KOPT-K1 (cell line): Measurements from ENCODE around the gene FMO1.
"Not testable (repeated sequence)": the region's sequence is repeated elsewhere in the genome, so short reads cannot be mapped to it uniquely, and the experiment has no call there.

ENCODE experiments used
- H3K27ac ChIP-seq: fragments of 200-600 bp; sonication (generic); 2 replicates; pipeline ENCODE4 v1.5.1; 2016; ENCODE audit warnings: antibody characterized with exemption, mild to moderate bottlenecking, low read depth, low read length; ENCODE audit not compliant: poor library complexity, severe bottlenecking
- H3K36me3 ChIP-seq: fragments of 200-600 bp; sonication (generic); 2 replicates; pipeline ENCODE4 v1.5.1; 2017; ENCODE audit warnings: antibody characterized with exemption, mild to moderate bottlenecking, low read length, moderate library complexity; ENCODE audit not compliant: insufficient read depth
- H3K9me3 ChIP-seq: fragments of 200-600 bp; sonication (generic); 2 replicates; pipeline ENCODE4 v1.5.1; 2017; ENCODE audit warnings: antibody characterized with exemption, low read length, mild to moderate bottlenecking; ENCODE audit not compliant: insufficient read depth, poor library complexity, severe bottlenecking

FMO1 gene

DNA sequence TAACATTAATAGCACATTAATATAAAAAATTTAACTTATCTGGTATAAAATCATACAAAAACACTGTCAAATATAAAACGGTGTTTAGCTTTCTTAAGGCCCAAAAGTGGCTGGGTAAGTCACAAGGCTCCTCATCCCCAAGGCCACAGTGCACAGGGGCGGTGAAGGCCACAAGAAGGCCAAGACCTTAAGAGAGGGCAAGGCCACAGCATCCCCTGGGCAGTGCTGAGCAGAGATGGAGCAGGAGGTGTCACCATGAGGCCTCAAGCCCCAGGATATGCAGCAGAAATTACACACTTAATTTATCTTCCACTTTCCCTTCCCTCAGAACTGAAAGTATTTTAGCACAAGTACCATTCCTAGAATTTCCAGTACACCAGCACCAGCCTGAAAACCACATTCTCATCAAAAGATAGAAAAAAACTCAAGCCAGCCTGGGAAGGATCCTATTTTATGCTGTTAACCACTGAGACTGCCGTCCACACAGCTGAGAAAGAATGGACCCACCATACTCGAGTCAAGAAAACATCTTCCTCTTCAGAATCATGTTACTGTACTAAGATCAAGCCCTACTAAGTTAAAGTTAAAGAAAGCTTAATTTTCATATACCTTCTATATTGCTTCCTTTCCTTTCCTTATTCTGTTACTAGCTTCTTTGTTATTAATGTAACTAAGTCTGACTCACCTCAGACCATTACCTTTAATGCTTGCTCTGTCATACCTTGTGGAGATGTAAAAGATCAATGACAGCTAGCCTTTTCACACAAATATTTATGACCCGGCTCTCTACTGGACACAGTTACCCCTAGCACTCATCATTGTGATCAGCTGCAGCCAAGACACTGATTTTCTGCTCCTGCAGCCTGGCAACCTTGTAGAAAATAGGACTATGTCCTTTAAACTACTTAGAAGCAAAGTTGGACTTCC is 26.4 kb upstream of the FMO1 start:
- Histone ChIP-seq H3K9me3 (no peaks in the 10 kb centered on the region), H3K36me3 (no peaks in the 10 kb centered on the region), H3K27ac (no peak overlapping the region)

DNA sequence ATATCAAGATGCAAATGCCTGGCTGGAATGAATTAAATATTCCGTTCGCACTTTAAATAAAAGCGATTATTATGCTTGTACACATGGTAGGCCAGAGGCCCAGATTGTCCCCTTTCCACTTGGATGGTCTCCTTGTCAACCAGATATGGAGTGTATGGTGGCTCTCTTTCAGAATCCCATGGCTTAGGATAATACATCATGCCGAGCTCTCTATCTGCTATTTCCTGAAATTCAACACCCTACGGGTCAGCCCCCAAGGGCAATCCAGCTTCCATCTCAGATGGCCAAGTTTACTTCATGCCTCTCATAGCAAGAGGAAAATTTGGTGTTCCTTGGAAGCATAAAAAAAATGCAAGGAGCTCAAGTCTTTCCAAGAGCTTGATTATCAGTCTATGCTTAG is 25.4 kb upstream of the FMO1 start:
- Histone ChIP-seq H3K36me3 (no peaks in the 10 kb centered on the region), H3K9me3 (no peaks in the 10 kb centered on the region), H3K27ac (no peak overlapping the region)

DNA sequence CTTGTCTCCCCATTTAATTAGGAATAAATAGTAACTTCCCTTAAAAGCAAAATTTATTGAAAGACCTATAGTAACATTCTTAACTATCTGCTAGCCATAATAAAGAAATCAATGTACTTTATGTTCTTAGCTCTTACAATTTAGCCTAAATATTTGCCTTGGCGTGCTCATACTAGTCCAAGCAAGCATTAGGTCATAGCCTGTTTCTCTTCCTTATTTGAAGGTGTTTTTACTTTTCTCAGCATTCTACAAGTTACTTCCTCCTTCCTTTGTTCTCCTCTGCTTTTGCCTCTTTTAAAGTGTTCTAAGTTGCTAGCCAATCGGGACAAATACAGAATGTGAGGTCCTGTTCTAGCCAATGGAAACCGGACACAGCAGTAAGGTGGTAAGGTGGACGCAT is 24.0 kb upstream of the FMO1 start:
- not testable (repeated sequence) for H3K36me3 ChIP-seq, H3K9me3 ChIP-seq, H3K27ac ChIP-seq

DNA sequence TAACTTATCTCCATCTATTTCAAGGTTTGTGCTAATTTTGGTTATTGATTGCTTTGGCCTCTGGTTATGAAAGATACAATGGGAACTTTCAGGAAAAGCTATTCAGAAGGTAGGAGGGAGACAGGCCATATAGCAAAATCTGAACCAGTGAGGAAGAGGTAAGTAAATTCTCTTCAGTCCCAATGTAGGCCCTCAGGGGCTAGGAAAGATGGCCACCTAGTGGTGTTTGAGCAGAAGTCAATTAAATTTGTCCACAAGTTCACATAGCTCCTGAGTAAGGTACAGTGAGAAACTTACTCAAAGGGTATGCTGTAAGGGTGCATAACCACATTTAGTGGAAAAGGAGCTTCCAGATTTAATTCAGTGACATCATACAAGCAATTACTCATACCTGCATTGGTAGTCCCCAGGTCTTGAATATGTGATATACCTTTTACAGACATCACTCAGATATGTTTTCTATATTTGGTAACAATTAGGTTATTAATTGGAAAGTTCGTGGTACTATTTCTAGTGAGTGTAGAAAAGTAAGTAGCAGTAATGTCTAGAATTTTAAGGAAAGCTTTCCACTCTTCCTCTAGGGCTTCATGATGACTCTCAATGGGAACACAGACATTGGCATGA is 21.4 kb upstream of the FMO1 start:
- no peak overlapping the region for H3K27ac ChIP-seq
- no peaks in the 10 kb centered on the region for H3K9me3 ChIP-seq
- H3K36me3 ChIP-seq, result no peaks in the 10 kb centered on the region

DNA sequence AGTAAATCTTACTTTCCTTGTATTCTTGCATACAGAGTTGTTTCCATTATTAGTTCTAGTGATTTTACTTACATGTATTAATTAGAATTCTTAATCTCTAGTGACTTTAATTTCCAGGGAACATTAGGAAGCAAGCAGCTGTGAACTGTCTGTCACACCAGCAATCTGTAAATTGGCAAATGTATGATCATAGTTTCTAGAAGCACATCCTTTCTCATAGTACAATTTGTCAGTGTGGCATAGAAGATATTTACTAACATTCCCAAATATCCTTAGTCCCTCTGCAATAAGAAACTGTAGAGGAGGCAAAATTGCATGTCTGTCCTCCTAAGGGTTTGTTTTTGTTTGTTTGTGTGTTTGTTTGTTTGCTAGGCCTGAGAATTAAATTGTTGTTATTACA is 17.0 kb upstream of the FMO1 start:
- H3K36me3 ChIP-seq, result no peaks in the 10 kb centered on the region
- H3K27ac ChIP-seq, result no peak overlapping the region
- no peaks in the 10 kb centered on the region for H3K9me3 ChIP-seq

DNA sequence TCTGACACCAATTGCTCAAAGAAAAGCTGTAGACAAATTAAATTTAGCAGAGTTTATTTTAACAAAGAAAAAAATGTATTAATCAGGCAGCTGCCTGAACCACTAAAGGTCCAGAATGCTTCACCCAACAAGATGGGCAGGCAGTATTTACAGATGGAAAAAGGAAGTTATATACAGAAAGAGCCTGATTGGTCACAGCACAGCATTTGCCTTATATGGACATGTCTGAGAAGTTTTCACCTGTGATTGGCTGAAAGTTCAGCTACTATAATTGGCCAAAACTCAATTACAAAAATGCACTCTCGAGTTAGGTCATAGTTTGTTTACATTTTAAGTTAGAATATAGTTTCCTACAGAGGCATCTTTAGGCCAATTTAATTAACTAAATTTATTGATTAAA is 15.1 kb upstream of the FMO1 start:
- Histone ChIP-seq H3K9me3 (no peaks in the 10 kb centered on the region), H3K36me3 (no peaks in the 10 kb centered on the region), H3K27ac (no peak overlapping the region)

DNA sequence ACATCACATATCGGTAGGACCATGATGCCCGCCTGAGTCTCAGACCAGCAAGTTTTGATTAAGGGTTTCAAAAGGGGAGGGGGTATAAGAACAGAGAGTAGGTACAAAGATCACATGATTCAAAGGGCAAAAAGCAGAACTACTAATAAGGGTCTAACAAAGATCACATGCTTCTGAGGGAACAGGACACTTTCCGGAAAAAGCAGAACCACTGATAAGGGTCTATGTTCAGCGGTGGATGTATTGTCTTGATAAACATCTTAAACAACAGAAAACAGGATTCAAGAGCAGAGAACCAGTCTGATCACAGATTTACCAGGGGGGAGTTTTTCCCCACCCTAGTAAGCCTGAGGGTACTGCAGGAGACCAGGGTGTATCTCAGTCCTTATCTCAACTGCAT is 12.1 kb upstream of the FMO1 start:
- not testable (repeated sequence) for H3K27ac ChIP-seq, H3K9me3 ChIP-seq

DNA sequence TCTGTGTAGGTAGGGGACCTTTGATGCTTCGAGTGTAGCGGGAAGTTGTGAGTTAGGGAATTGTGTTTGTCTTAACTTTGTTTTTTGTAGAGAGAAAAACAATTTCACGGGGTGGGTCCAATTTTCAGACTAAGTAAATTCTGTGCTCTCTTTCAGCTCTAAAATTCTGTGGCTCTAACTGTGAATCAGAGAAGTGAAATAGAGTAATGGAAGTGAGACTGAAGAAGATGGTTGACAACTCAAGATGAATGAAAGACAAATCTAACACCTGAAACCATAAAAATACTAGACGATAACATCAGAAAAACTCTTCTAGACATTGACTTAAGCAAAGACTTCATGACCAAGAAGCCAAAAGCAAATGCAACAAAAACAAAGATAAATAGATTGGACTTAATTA is 4.4 kb upstream of the FMO1 start:
- Histone ChIP-seq H3K36me3 (no peaks in the 10 kb centered on the region), H3K9me3 (no peaks in the 10 kb centered on the region), H3K27ac (no peak overlapping the region)

More for the DNA sequence above, 12.1 kb upstream of the FMO1 start:
- H3K36me3 ChIP-seq, result not testable (repeated sequence)

DNA sequence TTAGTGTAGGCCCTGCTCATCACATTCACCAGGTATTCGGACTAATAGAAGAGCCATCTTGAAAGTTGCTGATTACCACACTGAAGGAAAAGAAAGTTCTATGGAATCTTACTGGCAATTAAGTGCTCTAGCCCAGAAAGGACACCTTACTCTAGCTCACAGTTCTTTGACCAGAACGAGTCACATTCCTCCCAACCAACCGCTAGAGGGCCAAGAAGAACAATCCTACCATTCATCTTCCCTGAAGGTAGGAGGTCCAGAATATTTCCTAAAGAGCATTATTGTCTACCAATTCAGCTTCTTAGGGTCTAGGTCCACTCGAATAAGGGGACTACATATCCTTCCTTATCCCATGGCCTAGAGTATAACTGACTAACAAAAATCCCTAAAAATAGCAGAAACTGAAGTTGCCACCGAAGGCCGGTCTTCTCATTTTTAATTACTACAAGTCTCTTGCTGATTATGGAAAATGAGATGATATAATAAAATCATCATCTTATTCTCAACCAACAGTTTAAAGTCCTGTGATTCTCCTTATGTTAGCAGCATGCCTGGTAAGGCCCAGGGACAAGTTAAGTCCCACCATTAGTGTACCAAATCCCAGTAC is 2.7 kb upstream of the FMO1 start:
- no peaks in the 10 kb centered on the region for H3K36me3 ChIP-seq
- no peak overlapping the region for H3K27ac ChIP-seq
- H3K9me3 ChIP-seq, result no peaks in the 10 kb centered on the region

DNA sequence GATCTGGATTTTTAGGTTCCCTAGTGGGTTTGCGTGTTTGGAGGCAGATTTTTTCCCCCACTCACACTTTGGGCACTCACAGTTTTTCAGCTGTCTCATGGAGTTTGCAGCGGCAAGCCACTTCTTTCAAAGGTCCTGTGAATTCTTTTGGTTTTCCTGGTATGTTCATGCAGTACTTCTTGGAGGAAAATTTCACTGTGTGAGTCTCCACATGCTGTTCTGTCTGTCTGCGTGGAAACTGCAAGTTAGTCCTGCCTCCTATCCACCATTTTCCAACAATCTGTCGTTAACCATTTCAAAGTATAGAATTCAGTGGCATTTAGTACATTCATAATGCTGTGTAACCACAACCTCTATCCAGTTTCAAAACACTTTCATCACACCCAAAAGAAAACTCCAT is 793 bp upstream of the FMO1 start:
- Histone ChIP-seq H3K27ac (no peak overlapping the region), H3K36me3 (no peaks in the 10 kb centered on the region)

DNA sequence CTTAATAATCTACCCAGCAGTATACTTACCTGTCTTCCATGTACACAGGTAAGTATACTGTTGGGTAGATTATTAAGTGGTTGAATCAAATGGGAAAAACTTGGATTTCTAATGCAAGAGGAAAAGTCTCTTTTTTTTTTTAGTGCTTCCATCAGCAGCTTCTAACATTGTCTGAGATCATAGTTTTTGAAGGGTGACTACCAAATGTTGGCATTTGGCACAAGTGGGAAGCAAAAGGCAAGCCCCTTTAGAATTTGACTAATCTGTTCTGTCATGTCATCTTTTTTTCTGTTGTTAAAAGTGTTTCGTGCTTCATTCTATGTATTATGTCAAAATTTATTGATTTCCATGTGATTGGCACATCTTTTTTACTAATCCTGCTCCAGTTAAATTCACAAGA is 547 bp downstream of the FMO1 start:
- Histone ChIP-seq H3K36me3 (no peaks in the 10 kb centered on the region), H3K9me3 (no peaks in the 10 kb centered on the region)

More for the DNA sequence above, 793 bp upstream of the FMO1 start:
- no peaks in the 10 kb centered on the region for H3K9me3 ChIP-seq

DNA sequence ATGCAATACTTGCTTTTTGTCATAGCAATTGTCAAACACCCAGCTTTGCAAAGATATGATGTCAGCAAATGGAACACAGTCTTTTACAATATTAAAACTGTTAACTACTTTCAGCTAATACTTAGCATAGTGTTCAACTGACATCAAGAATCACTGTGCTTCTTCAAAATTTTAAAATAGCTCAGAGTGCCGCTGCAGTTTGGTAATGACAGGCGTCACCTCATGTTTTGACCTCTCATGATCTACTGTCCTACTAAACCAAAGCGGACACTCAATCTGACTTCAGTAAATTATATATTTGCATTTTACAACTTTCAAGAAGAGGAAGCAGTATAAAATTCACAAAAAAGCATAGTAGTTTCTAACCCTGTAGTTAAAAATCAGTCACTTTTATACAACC is 2.0 kb downstream of the FMO1 start:
- Histone ChIP-seq H3K9me3 (no peaks in the 10 kb centered on the region), H3K36me3 (no peaks in the 10 kb centered on the region), H3K27ac (no peak overlapping the region)

More for the DNA sequence above, 547 bp downstream of the FMO1 start:
- H3K27ac ChIP-seq, result no peak overlapping the region

DNA sequence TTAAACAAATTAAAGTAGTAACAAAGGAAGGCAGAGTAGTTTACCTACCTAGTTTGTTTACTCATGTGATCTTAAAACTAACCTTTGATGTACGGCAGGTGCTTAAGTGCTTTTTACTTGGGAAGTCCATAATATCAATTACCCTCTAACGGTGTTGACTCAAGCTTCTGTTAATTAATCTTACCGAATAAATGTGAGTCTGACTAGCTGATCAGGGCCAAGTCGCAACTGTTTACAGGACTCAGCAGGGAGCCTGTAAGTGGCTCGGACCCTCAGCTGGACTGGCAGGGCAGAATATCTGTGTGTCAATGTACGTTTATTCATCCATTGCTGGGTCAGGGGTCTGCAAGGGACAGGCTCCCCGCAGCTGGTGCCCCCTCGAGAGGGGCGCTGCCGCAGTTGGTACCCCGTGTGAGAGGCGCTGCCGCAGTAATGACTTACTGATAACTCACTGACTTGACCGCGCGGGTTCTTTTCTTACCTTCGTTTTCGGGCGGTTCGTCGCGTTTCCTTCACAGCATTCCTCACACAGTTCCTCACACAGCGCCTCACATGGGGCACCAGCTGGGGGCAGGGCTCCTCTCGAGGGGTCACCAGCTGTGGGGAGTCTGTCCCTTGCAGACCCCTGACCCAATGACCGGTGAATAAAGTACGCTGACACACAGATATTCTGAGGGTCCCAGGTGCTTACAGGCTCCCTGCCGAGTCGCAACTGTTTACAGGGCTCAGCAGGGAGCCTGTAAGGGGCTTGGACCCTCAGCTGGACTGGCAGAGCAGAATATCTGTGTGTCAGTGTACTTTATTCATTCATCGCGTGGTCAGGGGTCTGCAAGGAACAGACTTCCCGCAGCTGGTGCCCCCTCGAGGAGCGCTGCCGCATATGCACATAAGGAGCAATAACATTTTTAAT is 3.0 kb downstream of the FMO1 start:
- Histone ChIP-seq H3K9me3 (no peaks in the 10 kb centered on the region), H3K36me3 (no peaks in the 10 kb centered on the region), H3K27ac (no peak overlapping the region)

DNA sequence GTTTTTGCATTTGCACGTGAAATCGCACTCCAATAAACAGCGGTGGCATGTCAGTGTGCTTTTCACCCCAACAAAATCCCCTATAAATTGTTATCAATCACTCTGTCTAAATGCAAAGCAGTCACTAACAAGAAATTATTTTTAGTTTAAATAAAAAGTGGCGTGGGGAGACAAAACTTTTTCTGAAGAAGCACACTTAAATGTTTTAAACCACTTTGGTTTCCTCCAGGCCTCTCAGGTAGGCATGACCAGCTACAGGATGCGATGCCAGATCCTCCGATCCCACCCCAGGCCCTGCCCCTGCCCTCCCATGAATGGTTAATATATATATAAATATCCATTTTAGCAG is 3.6 kb downstream of the FMO1 start:
- Histone ChIP-seq H3K36me3 (no peaks in the 10 kb centered on the region), H3K27ac (no peak overlapping the region), H3K9me3 (no peaks in the 10 kb centered on the region)

DNA sequence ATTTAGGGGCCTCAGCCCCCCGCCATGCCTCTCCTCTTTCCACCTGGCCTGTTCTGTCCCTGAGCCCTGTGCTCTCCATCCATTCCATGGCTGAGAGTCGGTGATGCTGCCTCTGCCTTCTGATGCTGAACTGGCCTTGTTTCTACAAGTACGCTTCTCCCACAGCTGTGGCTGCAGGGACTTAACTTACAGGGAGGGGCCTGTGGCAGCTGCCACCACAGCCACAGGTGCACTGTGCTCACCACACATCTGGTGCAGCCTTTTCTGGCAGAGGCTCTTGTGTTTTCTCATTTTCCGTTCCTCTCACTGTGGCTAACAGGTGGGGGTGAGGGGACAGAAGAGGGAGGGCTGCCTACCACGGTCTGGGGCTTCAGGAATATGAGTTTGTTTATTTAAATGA is 4.2 kb downstream of the FMO1 start:
- Histone ChIP-seq H3K27ac (no peak overlapping the region), H3K9me3 (no peaks in the 10 kb centered on the region), H3K36me3 (no peaks in the 10 kb centered on the region)
